Measurements from ENCODE around the gene SAFB. TPM values are rescaled to one million over a fixed set of nuclear protein-coding genes. Genes with fewer than 3 reads are reported as not detected.

Gene SAFB
- total and polyA plus RNA-seq, 2 of the 13 experiments (the other 11 are each of a cell fraction or from before 2014, with no cell fraction given): 21.0 to 28.4 TPM

GRCh38 chr19:5622465-5623396, at the start of gene SAFB, which contains the start of gene SAFB2 (continued):
- TF ChIP-seq HNF1B (CRISPR knock-in tag; IDR thresholded peaks at IDR 0.05): no peak; the same call in 1 of the 2 replicates
- no peak for TF ChIP-seq ZNF749 (CRISPR knock-in tag; IDR thresholded peaks at IDR 0.05; ENCODE audit: borderline replicate concordance)
- TF ChIP-seq ZNF350 (CRISPR knock-in tag; IDR thresholded peaks at IDR 0.05; ENCODE audit: borderline replicate concordance, low read depth): peak; percentile 86
- peak; percentile 55; the same call in 1 of the 2 replicates for TF ChIP-seq ZNF549 (CRISPR knock-in tag; IDR thresholded peaks at IDR 0.05)
- no peak for TF ChIP-seq ZSCAN25 (CRISPR knock-in tag; IDR thresholded peaks at IDR 0.05)
- TF ChIP-seq ZNF530 (CRISPR knock-in tag; IDR thresholded peaks at IDR 0.05; ENCODE audit: low read depth): no peak
- TF ChIP-seq GFI1 (CRISPR knock-in tag; IDR thresholded peaks at IDR 0.05; ENCODE audit: borderline replicate concordance): no peak
- TF ChIP-seq ZNF607 (CRISPR knock-in tag; IDR thresholded peaks at IDR 0.05; ENCODE audit: borderline replicate concordance): 0 out of 2 replicates have a peak, but pooled peaks have one; percentile 59
- TF ChIP-seq ZNF329 (CRISPR knock-in tag; IDR thresholded peaks at IDR 0.05; ENCODE audit: low read depth): no peak
- no peak for TF ChIP-seq CENPT (CRISPR knock-in tag; IDR thresholded peaks at IDR 0.05; ENCODE audit: low read depth)
- no peak for TF ChIP-seq MBD4 (IDR thresholded peaks at IDR 0.05; ENCODE audit: borderline replicate concordance, low read length)
- TF ChIP-seq MXD3 (CRISPR knock-in tag; IDR thresholded peaks at IDR 0.05): no peak
- peak; percentile 92 for TF ChIP-seq DMAP1 (CRISPR knock-in tag; IDR thresholded peaks at IDR 0.05)
- TF ChIP-seq ZNF510 (CRISPR knock-in tag; IDR thresholded peaks at IDR 0.05; ENCODE audit: low read depth): no peak
- no peak for TF ChIP-seq ZNF33B (CRISPR knock-in tag; IDR thresholded peaks at IDR 0.05)
- TF ChIP-seq CCDC6 (CRISPR knock-in tag; IDR thresholded peaks at IDR 0.05): 0 out of 2 replicates have a peak, but pooled peaks have one; percentile 62
- peak; percentile 18; the same call in 1 of the 2 replicates for TF ChIP-seq DZIP1 (CRISPR knock-in tag; IDR thresholded peaks at IDR 0.05)
- TF ChIP-seq FOXA1 (IDR thresholded peaks at IDR 0.05): no peak
- TF ChIP-seq FOXA1 (CRISPR knock-in tag; IDR thresholded peaks at IDR 0.05): peak; percentile 36; the same call in 1 of the 2 replicates
- 0 out of 2 replicates have a peak, but pooled peaks have one; percentile 15 for TF ChIP-seq TMF1 (CRISPR knock-in tag; IDR thresholded peaks at IDR 0.05; ENCODE audit: low read depth)
- TF ChIP-seq ATRX (CRISPR knock-in tag; IDR thresholded peaks at IDR 0.05; ENCODE audit: borderline replicate concordance): no peak
- peak; percentile 91; the same call in 1 of the 2 replicates for TF ChIP-seq MYC (CRISPR knock-in tag; IDR thresholded peaks at IDR 0.05; ENCODE audit: borderline replicate concordance)
- no peak for TF ChIP-seq ATF7-NPFF (CRISPR knock-in tag; IDR thresholded peaks at IDR 0.05; ENCODE audit: low read depth)
- TF ChIP-seq HHEX (CRISPR knock-in tag; IDR thresholded peaks at IDR 0.05): no peak
- peak; percentile 77 for TF ChIP-seq FOXC1 (CRISPR knock-in tag; IDR thresholded peaks at IDR 0.05; ENCODE audit: borderline replicate concordance)
- TF ChIP-seq ZNF83 (CRISPR knock-in tag; IDR thresholded peaks at IDR 0.05; ENCODE audit: borderline replicate concordance): peak; percentile 40; the same call in 1 of the 2 replicates
